A673 (cell line): Measurements from ENCODE around the gene ZMPSTE24.

Experiments
- EZH2 ChIP-seq: fragments of 200-600 bp; sonication (generic); IDR thresholded peaks from 2 replicates; pipeline ENCODE4 v1.6.1; 2017; ENCODE audit warnings: borderline replicate concordance, low read depth, mild to moderate bottlenecking, mixed read lengths, antibody characterized with exemption, low read length; ENCODE audit not compliant: poor library complexity, severe bottlenecking
- TF ChIP-seq, protein P1 (sequence below): fragments of 300-800, 200-600 bp; sonication (generic); conservative IDR thresholded peaks from 2 replicates; pipeline ENCODE4 v1.5.1; 2017; ENCODE audit warnings: low read depth, mild to moderate bottlenecking, antibody characterized with exemption, low read length, moderate library complexity, mixed read lengths

DNA sequence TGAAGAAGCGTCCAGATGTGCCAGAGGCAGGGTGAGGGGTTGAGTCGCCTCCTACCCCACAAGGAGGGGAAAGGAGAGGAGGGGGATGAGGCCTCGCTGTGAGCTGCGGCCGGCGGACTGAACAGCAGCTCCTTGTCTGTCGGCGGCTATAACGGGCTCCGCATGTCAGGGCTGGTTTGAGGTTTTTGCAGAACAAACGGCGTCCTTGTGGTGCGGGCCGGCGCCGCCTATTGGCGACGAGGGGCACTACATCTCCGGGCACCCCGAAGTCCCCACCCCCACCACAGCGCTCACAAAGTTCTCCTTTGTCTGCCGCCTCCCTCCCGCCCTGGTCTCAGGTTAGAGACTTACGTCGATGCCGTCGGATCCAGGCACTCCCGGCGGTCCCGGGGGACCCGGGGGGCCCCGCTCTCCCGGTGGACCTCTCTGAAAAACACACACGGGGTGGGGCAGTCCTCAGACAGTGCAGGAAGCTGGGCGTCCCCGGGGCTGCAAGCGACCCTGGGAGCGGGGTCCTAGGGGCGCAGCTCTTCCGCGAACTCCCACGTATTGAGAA is 57.3 kb downstream of the ZMPSTE24 start:
- TF ChIP-seq, protein P1, sequence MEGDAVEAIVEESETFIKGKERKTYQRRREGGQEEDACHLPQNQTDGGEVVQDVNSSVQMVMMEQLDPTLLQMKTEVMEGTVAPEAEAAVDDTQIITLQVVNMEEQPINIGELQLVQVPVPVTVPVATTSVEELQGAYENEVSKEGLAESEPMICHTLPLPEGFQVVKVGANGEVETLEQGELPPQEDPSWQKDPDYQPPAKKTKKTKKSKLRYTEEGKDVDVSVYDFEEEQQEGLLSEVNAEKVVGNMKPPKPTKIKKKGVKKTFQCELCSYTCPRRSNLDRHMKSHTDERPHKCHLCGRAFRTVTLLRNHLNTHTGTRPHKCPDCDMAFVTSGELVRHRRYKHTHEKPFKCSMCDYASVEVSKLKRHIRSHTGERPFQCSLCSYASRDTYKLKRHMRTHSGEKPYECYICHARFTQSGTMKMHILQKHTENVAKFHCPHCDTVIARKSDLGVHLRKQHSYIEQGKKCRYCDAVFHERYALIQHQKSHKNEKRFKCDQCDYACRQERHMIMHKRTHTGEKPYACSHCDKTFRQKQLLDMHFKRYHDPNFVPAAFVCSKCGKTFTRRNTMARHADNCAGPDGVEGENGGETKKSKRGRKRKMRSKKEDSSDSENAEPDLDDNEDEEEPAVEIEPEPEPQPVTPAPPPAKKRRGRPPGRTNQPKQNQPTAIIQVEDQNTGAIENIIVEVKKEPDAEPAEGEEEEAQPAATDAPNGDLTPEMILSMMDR = peak; percentile 90
- TF ChIP-seq EZH2 = no peak
